ENCODE data around the gene BMP4.
"Not testable (repeated sequence)": the region's sequence is repeated elsewhere in the genome, so short reads cannot be mapped to it uniquely, and the experiment has no call there.

The BMP4 gene

DNA sequence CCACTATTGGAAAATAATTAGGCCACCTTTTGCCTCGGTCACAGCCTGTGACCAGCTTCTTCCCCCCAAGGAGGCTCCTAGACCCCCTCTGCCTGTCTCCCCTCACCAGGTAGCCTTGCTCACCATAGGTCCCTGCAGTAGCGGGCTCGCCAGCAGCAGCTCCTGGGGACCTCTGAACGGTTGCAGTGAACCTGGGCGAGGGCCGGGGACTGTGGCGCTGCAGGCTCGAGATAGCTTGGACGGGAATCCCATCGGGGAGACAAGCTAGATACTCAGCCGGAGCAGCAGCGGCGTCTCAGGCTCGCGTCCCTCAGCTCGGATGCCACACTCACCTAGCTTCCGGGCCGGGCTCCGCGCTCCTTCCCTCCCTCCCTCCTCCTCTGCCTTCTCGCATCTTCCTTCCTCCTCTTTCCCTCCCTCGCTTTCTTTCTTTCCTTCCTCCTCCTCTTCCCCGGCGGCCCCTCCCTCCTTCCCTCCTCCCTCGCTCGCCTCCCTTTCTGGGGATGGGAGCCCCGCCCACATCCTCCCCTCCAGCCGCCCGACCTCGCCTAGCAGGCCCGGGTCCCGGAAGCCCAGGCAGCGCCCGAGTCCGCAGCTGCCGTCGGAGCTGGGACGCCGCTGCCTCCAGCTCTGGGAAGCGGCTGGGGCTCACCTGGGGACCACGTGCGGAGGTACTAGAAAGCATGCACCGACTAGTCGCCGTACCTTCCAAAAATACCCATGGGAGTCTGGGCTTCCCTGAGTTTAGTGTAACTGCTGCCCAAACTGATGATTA, at the start of gene BMP4:
Gene BMP4 (minus strand): TSS at position 399 of the 775 bp plus-strand sequence. CDS start 4,603 bp downstream, outside the sequence.
- no peak for DNase-seq (ENCODE audit: insufficient read length, low spot score)
- FAIRE-seq: no peak

DNA sequence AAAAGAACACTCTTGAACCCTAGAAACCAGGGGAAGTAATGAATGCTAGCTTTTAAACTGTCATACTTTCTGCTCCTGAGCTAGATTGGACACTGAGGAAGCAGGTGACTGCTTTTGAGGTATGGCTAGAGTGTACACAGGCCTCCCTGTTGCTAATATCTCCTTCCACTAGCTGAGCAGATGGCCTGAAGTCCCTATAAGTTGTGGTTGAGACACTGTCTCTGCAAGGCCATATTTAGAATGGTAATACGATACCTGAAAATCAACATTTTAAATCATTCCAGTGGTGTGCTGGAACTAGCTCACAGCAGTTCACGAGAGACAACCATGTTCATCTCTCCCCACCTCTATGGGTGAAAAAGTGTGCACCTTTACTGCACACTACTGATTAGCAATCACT, 46.4 kb upstream of the BMP4 start:
- DNase-seq (ENCODE audit: insufficient read length, low spot score) (no peak), FAIRE-seq (no peak)

DNA sequence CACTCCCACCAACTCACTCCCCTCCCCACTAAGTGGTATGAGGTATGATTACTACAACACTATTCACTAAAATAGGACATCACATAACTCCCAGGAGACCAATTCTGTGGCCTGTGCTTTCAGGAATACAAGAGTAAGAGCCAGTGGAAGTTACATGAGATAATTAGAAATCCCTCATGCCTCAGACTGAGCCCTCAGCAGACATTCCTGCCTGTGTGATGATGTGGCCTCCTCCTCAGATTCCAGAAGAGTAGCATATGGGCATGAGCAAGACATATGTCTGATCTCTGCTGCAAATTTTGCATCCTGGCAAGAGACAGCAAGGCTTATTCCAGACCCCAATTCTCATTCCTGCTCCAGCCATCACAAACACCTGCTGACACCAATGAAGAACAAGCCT, 46.0 kb upstream of the BMP4 start:
- FAIRE-seq: no peak

DNA sequence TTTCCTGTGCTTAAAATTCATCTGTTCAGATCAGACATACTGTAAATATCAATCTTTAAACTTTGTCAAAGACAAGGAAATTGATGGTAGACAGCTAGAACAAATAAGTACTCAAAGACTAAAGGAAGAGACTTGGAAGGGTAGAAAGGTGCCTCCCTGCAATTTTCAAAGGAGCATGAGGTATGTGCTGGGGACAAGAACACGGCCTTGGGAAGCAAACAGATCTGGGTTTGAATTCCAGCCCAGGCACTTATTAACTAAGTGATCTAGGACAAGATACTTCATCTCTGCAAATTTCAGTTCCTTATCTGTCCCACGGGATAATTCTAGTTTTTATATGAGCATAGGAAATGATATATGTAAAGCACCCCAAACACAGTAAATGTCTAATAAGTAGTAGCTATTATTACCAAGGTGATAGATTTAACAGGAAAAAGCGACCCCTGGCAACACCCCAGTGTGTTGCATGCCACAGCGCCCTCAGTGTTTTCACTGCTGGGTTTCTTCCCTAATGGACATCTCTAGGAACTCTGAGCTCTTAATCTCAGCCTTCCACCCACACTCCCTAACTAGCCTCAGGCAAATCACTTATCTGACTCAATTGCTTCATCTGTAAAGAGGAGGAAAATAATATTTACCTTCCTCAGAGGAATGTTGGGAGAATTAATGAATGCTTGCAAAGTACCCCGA, 44.7 kb upstream of the BMP4 start:
- FAIRE-seq (no peak), DNase-seq (ENCODE audit: insufficient read length, low spot score) (no peak)

More for the DNA sequence above, 46.0 kb upstream of the BMP4 start:
- DNase-seq (ENCODE audit: insufficient read length, low spot score): no peak

DNA sequence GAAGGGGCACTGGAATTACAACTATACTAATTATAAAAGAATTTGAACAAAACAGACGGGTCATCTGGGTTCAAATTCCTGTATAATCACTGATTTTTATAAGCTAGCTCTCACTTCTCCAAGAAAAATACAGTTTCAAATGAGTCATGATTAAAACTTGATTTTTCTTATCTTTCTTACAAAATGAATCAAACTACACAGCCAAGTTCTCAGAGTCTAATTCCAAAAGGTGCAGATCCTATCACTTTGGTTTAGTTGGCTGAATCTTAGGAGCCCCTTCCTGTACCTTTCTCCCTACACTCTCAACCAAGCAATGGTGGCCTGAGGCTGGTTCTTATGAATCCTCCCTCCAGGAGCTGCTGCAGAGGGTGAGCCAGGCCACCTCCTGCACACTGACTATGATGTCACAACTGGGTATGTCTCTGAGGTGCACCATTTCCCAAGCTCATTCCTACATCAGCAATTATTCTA, 43.8 kb upstream of the BMP4 start:
- FAIRE-seq: no peak
- no peak for DNase-seq (ENCODE audit: insufficient read length, low spot score)

DNA sequence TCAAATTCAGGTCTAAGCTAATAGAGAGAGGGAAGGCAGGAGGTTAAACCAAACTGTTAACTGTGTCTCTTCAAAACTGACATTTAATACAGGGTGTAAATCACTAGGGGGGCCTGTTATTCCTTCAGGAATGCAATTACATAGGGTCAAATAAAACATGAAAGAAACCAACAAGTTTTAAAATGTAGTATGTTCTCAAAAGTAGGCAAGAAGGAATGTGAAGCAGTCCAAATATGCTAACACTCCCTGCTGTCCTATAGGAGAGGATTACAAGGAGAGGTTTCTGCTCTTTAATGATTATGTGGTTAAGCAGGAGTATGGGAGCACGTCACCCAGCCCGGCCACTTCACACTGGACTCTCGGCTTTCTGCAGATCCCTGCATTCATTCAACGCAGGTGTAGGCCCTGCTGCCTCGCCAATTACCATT, 42.5 kb upstream of the BMP4 start:
- no peak for FAIRE-seq

DNA sequence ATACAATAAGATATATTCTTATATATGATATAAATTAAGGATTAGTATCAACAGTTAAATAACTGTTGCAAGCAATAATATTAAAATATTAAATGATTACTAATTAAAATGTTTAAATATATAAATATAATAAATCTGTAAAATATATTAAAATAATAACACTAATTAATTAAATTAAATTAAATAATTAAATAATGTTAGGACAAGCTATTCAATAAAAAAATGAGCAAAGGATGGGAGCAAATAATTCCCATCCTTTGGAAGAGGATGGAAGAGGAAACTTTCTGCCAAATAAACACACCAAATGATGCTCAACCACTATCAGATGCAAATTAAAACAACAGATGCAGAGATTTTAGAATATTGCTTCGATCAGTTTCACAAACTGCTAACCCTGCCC, 39.4 kb upstream of the BMP4 start:
- no peak for FAIRE-seq
- DNase-seq (ENCODE audit: insufficient read length, low spot score): no peak

More for the DNA sequence above, 42.5 kb upstream of the BMP4 start:
- DNase-seq (ENCODE audit: insufficient read length, low spot score): no peak

DNA sequence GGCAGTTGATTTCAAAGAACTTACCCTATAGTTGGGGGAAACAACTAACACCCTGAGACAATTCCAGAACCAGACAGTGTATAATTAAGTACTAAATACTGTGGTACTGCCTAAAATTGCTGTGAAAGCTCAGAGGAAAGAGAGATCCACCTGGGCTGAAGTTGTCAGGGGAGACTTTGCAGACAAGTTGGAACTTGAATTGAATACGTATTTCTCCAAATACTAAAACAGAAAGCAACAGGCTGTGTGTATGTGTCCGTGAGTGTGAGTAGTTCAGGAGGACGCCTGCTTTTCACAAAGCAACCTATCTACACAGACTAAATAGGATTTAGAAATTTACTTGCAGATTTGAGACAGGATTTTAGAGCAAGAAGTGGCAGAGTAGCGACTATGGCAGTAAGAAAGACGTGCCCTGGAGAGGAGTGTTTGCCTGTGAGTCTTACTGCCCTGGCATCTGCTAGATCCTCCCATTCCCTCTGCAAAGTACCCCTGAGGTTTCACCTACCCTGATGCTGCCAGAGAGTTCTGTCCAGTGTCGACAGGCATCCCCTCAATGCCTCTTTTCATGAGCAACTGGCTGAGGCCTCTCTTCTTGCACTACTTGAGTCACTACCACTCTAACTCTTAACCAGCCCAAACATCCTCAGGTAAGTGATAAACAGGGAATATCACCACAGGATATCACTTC, 37.4 kb upstream of the BMP4 start:
- FAIRE-seq (no peak), DNase-seq (ENCODE audit: insufficient read length, low spot score) (no peak)

GRCh38 chr14:53990978-53991377, 34.4 kb upstream of the BMP4 start:
- DNase-seq (ENCODE audit: insufficient read length, low spot score): no peak
- no peak for FAIRE-seq

GRCh38 chr14:53986718-53987117, 30.1 kb upstream of the BMP4 start:
- DNase-seq (ENCODE audit: insufficient read length, low spot score); FAIRE-seq: not testable (repeated sequence)

- not testable (repeated sequence) for DNase-seq (ENCODE audit: insufficient read length, low spot score); FAIRE-seq
These were observed 28.3 kb upstream of the BMP4 start for GRCh38 chr14:53984958-53985357.

- DNase-seq (ENCODE audit: insufficient read length, low spot score) (no peak), FAIRE-seq (no peak)
These were observed 26.5 kb upstream of the BMP4 start for GRCh38 chr14:53983112-53983511.

DNA sequence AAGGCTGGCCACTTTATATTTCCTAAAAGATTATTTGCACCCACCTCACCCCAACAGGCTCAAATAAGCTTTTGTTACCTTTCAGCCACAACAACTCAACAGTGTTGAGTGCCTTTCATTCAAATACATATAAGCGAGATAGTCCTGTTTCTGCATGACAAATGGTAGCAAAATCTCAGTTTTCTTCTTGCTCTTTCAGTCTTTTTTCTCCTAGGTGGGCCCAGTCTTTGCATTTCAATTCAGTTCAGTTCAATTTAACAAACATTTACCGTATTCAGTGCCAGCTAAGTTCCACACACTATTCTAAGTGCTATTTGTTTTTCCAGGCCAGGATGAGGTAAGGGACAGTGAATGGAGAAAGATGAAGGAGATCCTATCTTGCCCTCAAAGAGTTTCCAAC, 25.9 kb upstream of the BMP4 start:
- DNase-seq (ENCODE audit: insufficient read length, low spot score) (no peak), FAIRE-seq (no peak)

- DNase-seq (ENCODE audit: insufficient read length, low spot score): no peak
- no peak for FAIRE-seq
These were observed 23.4 kb upstream of the BMP4 start for GRCh38 chr14:53979747-53980642.

GRCh38 chr14:53979113-53979681, 22.6 kb upstream of the BMP4 start:
- DNase-seq (ENCODE audit: insufficient read length, low spot score) (no peak), FAIRE-seq (no peak)

- DNase-seq (ENCODE audit: insufficient read length, low spot score) (no peak), FAIRE-seq (no peak)
These were observed 21.6 kb upstream of the BMP4 start for GRCh38 chr14:53978194-53978593.

GRCh38 chr14:53975444-53975843, 18.8 kb upstream of the BMP4 start:
- DNase-seq (ENCODE audit: insufficient read length, low spot score) (no peak), FAIRE-seq (no peak)

- FAIRE-seq (no peak), DNase-seq (ENCODE audit: insufficient read length, low spot score) (no peak)
These were observed 14.9 kb upstream of the BMP4 start for GRCh38 chr14:53971521-53971920.

DNA sequence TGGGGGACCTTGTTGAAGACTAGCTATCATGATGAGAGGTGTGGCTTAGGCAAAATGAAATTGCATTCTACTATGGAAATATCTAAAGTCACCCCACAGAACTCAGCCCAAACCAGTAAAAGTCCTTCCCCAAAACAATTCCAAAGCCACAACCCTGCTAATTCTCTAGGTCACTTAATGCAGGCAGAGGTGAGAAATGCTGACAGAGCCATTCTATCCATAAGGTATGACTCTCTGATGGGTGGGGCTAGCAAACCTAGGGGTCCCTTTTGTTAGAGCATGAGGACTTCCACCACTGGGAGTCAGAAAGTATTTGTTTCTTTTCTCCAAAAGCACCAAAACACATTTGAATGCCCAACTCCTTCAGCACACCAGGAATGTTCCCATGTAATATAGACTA, 12.7 kb upstream of the BMP4 start:
- FAIRE-seq: no peak

GRCh38 chr14:53968726-53969125, 12.1 kb upstream of the BMP4 start:
- FAIRE-seq: no peak
- DNase-seq (ENCODE audit: insufficient read length, low spot score): no peak

More for the DNA sequence above, 12.7 kb upstream of the BMP4 start:
- DNase-seq (ENCODE audit: insufficient read length, low spot score): no peak
